ENCODE data around the gene ALDH1B1.

DNA sequence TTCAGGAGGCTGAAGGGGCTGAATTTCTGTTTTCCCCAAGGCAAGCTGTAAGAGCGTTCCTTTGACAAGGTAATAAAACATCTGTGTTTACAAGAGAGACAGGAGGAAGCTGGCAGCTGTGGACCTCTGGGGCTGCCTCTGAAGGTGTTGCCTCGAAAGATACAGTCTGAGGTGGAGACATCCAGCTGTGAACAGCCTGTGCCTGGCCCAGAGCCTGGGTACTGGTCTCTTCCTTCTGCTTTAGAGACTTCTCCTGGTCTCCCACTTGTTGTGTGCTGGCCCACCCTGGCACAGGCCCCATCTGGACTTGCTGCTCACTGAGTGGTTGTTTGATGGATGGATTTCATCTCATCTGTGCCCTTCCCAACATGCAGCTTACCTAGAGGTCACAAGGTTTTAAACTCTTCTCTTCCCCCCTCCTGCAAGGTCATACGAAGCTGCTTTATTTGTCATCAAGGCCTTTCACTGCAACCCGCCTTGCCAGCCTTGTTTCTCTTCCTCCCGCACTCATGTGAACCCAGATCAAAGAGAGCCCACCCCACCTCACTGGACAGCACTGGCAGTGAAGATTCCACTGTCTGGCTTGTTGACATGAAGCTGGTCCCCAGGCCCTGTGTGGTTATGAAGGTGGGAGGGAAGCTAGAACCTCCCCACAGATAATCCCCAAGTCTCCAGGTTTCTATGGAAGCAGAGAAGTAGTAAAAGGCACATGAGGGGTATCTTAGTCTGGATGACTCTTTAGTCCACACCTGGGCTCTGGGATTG lies 35.0 kb upstream of the ALDH1B1 start:
- 0 out of 6 replicates have a peak, but pooled peaks of 1 of the 3 experiments have one; percentile 1 for TF ChIP-seq CTCF (IDR thresholded peaks at IDR 0.05 in 2 of 3, conservative IDR thresholded peaks at IDR 0.05 in 1 of 3; ENCODE audit: borderline replicate concordance in 1 of 3, insufficient read depth in 1 of 3, low read depth in 2 of 3, low read length in 2 of 3)
- no peak for TF ChIP-seq POLR2AphosphoS5 (IDR thresholded peaks at IDR 0.05; ENCODE audit: low read depth, low read length)
- no peak for TF ChIP-seq POLR2A (IDR thresholded peaks at IDR 0.05; ENCODE audit: borderline replicate concordance, extremely low read depth, insufficient read depth, insufficient read length)
- no peak for TF ChIP-seq JUND (IDR thresholded peaks at IDR 0.05)
- no peak for TF ChIP-seq TCF7L2 (IDR thresholded peaks at IDR 0.05; ENCODE audit: borderline replicate concordance, extremely low read depth, insufficient read depth, insufficient read length)
- no peak for TF ChIP-seq ZBTB33 (IDR thresholded peaks at IDR 0.05; ENCODE audit: extremely low read depth, insufficient replicate concordance, low read length)
- TF ChIP-seq RAD21 (IDR thresholded peaks at IDR 0.05; ENCODE audit: low read depth) = no peak

Data from HCT116 (cell line).